GM12874 (cell line): ENCODE measurements around the gene TLE4.

ENCODE experiments used
- CTCF ChIP-seq: IDR thresholded peaks from 2 replicates; pipeline ENCODE4 v1.5.1; 2011; ENCODE audit warnings: low read depth, mild to moderate bottlenecking, control low read depth, low read length, moderate library complexity; ENCODE audit not compliant: insufficient read depth

The TLE4 gene

GRCh38 chr9:79580055-79580454 lies 8.3 kb downstream of the TLE4 start:
- TF ChIP-seq CTCF, result no peak

GRCh38 chr9:79581388-79581787 lies 9.6 kb downstream of the TLE4 start:
- no peak for TF ChIP-seq CTCF

GRCh38 chr9:79581794-79582193 lies 10.0 kb downstream of the TLE4 start:
- TF ChIP-seq CTCF, result no peak

GRCh38 chr9:79583952-79584654 lies 12.3 kb downstream of the TLE4 start:
- TF ChIP-seq CTCF, result no peak

- TF ChIP-seq CTCF, result no peak
These were observed 12.9 kb downstream of the TLE4 start for GRCh38 chr9:79584655-79584982.

- no peak for TF ChIP-seq CTCF
These were observed 16.9 kb downstream of the TLE4 start for GRCh38 chr9:79588488-79589223.

GRCh38 chr9:79591458-79591857 lies 19.7 kb downstream of the TLE4 start:
- TF ChIP-seq CTCF, result no peak
